Measurements from ENCODE around the gene CFAP410. TPM values are rescaled to one million over a fixed set of nuclear protein-coding genes. Genes with fewer than 3 reads are reported as not detected.
"Not testable (repeated sequence)": the region's sequence is repeated elsewhere in the genome, so short reads cannot be mapped to it uniquely, and the experiment has no call there.

The CFAP410 gene
- total RNA-seq, 1 donor from 2014 or later: 20.6 TPM

DNA sequence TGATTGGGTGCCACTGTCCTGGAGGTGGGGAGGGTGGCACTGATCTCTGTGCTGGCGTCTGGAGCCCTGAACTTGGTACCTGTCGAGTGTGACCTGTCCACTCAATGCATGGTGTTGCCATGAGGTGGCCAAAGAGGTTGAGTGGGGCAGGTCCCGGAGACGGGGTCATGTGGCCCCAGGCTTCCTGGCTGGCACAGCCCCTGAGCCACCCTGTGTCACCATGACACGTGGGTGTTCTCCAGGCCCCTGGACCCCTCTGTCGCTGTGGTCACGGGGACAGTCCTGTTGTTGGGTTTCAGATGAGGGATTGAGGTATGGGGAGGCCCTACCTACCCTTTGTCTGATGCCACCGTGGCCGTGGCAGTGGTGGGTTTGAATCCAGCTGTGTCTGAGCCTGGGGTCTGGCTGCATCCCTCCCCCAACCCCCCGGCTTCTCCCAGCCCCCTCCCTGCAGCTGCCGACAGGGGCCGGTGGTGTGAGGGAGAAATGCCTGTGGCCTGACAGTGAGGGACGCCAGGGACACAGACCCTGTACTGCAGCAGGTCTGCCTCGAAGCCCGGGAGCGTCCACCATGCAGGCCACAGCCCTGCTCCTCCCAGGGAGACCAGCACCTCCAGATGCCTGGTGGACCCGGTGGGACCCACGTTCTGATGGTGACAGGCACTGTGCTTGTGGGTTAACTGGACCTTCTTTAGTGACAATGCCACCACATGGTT is 26.2 kb upstream of the CFAP410 start:
- H3K27ac Mint-ChIP-seq (ENCODE audit: unreplicated experiment): no peak overlapping the region
- no peak for TF ChIP-seq CTCF (IDR thresholded peaks at IDR 0.05; ENCODE audit: partially characterized antibody, unreplicated experiment)
- peaks cover 3% of the 10 kb centered on the region for H3K27me3 Mint-ChIP-seq (ENCODE audit: unreplicated experiment)
- peaks cover 11% of the 10 kb centered on the region for H3K36me3 Mint-ChIP-seq (ENCODE audit: unreplicated experiment)
- H3K4me3 Mint-ChIP-seq (ENCODE audit: unreplicated experiment): no peak overlapping the region
- H3K4me1 Mint-ChIP-seq (ENCODE audit: low read depth, unreplicated experiment): no peaks in the 10 kb centered on the region
- H3K9me3 Mint-ChIP-seq (ENCODE audit: unreplicated experiment): peaks cover 11% of the 10 kb centered on the region
- no peak for DNase-seq

- no peak for TF ChIP-seq CTCF (IDR thresholded peaks at IDR 0.05; ENCODE audit: partially characterized antibody, unreplicated experiment)
- H3K4me3 Mint-ChIP-seq (ENCODE audit: unreplicated experiment): no peak overlapping the region
- H3K36me3 Mint-ChIP-seq (ENCODE audit: unreplicated experiment): peaks cover 11% of the 10 kb centered on the region
- no peak for DNase-seq
- H3K27me3 Mint-ChIP-seq (ENCODE audit: unreplicated experiment): peaks cover 3% of the 10 kb centered on the region
- H3K27ac Mint-ChIP-seq (ENCODE audit: unreplicated experiment): no peak overlapping the region
- no peaks in the 10 kb centered on the region for H3K4me1 Mint-ChIP-seq (ENCODE audit: low read depth, unreplicated experiment)
- H3K9me3 Mint-ChIP-seq (ENCODE audit: unreplicated experiment): peaks cover 11% of the 10 kb centered on the region
Measured at GRCh38 chr21:44364151-44365053, 25.2 kb upstream of the CFAP410 start.

GRCh38 chr21:44363278-44363677 is 24.1 kb upstream of the CFAP410 start:
- H3K27me3 Mint-ChIP-seq (ENCODE audit: unreplicated experiment): peaks cover 7% of the 10 kb centered on the region
- no peak for TF ChIP-seq CTCF (IDR thresholded peaks at IDR 0.05; ENCODE audit: partially characterized antibody, unreplicated experiment)
- peaks cover 15% of the 10 kb centered on the region for H3K36me3 Mint-ChIP-seq (ENCODE audit: unreplicated experiment)
- no peak for DNase-seq
- no peak overlapping the region for H3K4me3 Mint-ChIP-seq (ENCODE audit: unreplicated experiment)
- H3K27ac Mint-ChIP-seq (ENCODE audit: unreplicated experiment): no peak overlapping the region
- no peaks in the 10 kb centered on the region for H3K4me1 Mint-ChIP-seq (ENCODE audit: low read depth, unreplicated experiment)
- peaks cover 15% of the 10 kb centered on the region for H3K9me3 Mint-ChIP-seq (ENCODE audit: unreplicated experiment)

DNA sequence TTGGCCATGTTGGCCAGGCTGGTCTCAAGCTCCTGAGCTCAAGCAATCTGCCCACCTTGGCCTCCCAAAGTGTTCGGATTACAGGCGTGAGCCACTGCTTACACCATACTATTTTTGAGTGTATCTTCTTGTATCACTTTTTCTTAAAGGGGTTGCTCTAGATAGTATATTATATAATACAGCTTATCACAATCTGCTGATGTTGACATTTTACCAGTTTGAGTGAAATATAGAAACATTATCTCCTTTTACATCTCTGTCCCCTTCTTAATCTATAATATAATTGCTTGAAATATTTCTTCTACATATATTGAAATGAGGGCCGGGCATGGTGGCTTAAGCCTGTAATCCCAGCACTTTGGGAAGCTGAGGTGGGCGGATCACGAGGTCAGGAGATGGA is 22.7 kb upstream of the CFAP410 start:
- DNase-seq; H3K27ac Mint-ChIP-seq (ENCODE audit: unreplicated experiment); H3K4me3 Mint-ChIP-seq (ENCODE audit: unreplicated experiment); H3K4me1 Mint-ChIP-seq (ENCODE audit: low read depth, unreplicated experiment); H3K27me3 Mint-ChIP-seq (ENCODE audit: unreplicated experiment): not testable (repeated sequence)
- Mint-ChIP-seq H3K36me3 (ENCODE audit: unreplicated experiment) (peaks cover 15% of the 10 kb centered on the region), H3K9me3 (ENCODE audit: unreplicated experiment) (peaks cover 15% of the 10 kb centered on the region)

DNA sequence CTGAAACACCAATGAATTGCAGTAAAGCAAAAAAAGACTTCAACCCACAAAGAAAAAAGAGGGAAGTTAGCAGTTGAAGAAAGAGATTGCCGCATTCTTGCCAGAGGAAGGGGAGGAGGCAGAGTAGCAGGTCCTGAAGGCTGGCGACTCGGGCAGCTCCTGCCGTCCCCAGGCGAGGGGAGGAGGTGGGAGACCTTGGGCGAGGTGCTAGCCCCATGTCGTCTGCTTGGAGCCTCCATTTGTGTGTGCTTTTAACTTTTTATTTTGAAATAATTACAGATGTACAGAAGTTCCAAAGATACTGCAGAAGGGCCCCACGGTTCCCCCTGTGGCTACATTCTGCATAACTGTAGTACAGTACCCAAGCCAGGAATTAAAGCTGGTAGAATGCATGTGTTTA is 21.0 kb upstream of the CFAP410 start:
- Mint-ChIP-seq H3K4me3 (ENCODE audit: unreplicated experiment) (no peak overlapping the region), H3K36me3 (ENCODE audit: unreplicated experiment) (peaks cover 15% of the 10 kb centered on the region), H3K27ac (ENCODE audit: unreplicated experiment) (no peak overlapping the region), H3K9me3 (ENCODE audit: unreplicated experiment) (peaks cover 21% of the 10 kb centered on the region), H3K27me3 (ENCODE audit: unreplicated experiment) (peaks cover 9% of the 10 kb centered on the region), H3K4me1 (ENCODE audit: low read depth, unreplicated experiment) (peaks cover 2% of the 10 kb centered on the region)
- no peak for DNase-seq
- TF ChIP-seq CTCF (IDR thresholded peaks at IDR 0.05; ENCODE audit: partially characterized antibody, unreplicated experiment): no peak
